Effector memory CD8-positive, alpha-beta T cell (primary cell): ENCODE data around the gene TWF2.

ENCODE experiments used
- ATAC-seq: fragments of 150-1000 bp; cut with Tn5 transposase; replicated peaks from 2 replicates; pipeline ENCODE4 v1.10.0; 2021; ENCODE audit warnings: mild to moderate bottlenecking, moderate library complexity
- DNase-seq, 3 experiments: peaks; one replicate each; pipeline ENCODE4 v3.0.0; 2021
- H3K27ac Mint-ChIP-seq, 2 donors: one replicate each; pipeline ENCODE4 v1.8.0; 2022; ENCODE audit warnings: mild to moderate bottlenecking in 2 of 2, mixed read lengths in 2 of 2, moderate library complexity in 2 of 2
- H3K27me3 Mint-ChIP-seq, 2 donors: one replicate each; pipeline ENCODE4 v1.8.0; 2022; ENCODE audit warnings: mixed read lengths in 2 of 2
- H3K36me3 Mint-ChIP-seq: one replicate; pipeline ENCODE4 v1.8.0; 2022; ENCODE audit warnings: mild to moderate bottlenecking, moderate library complexity, mixed read lengths; ENCODE audit not compliant: insufficient read depth
- H3K4me1 Mint-ChIP-seq, 2 donors: one replicate each; pipeline ENCODE4 v1.8.0; 2022; ENCODE audit warnings: low read depth in 2 of 2, mixed read lengths in 2 of 2
- H3K4me3 Mint-ChIP-seq, 2 donors: one replicate each; pipeline ENCODE4 v1.8.0; 2022; ENCODE audit warnings: mild to moderate bottlenecking in 2 of 2, mixed read lengths in 2 of 2, moderate library complexity in 2 of 2
- H3K9me3 Mint-ChIP-seq, 2 donors: one replicate each; pipeline ENCODE4 v1.8.0; 2022; ENCODE audit warnings: mixed read lengths in 2 of 2

The TWF2 gene

GRCh38 chr3:52230889-52231499 is 8.0 kb downstream of the TWF2 start:
- peaks cover 46% of the 10 kb centered on the region for H3K36me3 Mint-ChIP-seq
- no peak overlapping the region for H3K4me3 Mint-ChIP-seq
- DNase-seq (no peak), ATAC-seq (no peak)
- peaks cover 43 to 44% of the 10 kb centered on the region in 2 donors for H3K4me1 Mint-ChIP-seq
- peak overlapping the region; percentile 62 to 81 for H3K27ac Mint-ChIP-seq
- H3K27me3 Mint-ChIP-seq, result no peaks in the 10 kb centered on the region
- no peaks in the 10 kb centered on the region for H3K9me3 Mint-ChIP-seq

GRCh38 chr3:52230461-52230860 is 8.5 kb downstream of the TWF2 start:
- H3K9me3 Mint-ChIP-seq, result no peaks in the 10 kb centered on the region
- peak overlapping the region; percentile 72 to 79 for H3K27ac Mint-ChIP-seq
- H3K4me3 Mint-ChIP-seq, result peak overlapping the region in 1 of 2 donors; percentile 44
- H3K36me3 Mint-ChIP-seq, result peaks cover 46% of the 10 kb centered on the region
- ATAC-seq, result no peak
- H3K27me3 Mint-ChIP-seq, result no peaks in the 10 kb centered on the region
- peaks cover 43 to 44% of the 10 kb centered on the region in 2 donors for H3K4me1 Mint-ChIP-seq
- DNase-seq, result no peak

GRCh38 chr3:52229656-52230055 is 9.3 kb downstream of the TWF2 start:
- H3K9me3 Mint-ChIP-seq, result no peaks in the 10 kb centered on the region
- no peak for DNase-seq
- H3K4me1 Mint-ChIP-seq, result peaks cover 40 to 43% of the 10 kb centered on the region in 2 donors
- no peaks in the 10 kb centered on the region for H3K27me3 Mint-ChIP-seq
- H3K27ac Mint-ChIP-seq, result peak overlapping the region; percentile 72 to 79
- H3K36me3 Mint-ChIP-seq, result peaks cover 46% of the 10 kb centered on the region
- ATAC-seq, result no peak
- H3K4me3 Mint-ChIP-seq, result no peak overlapping the region

GRCh38 chr3:52228751-52229291 is 10.1 kb downstream of the TWF2 start:
- Mint-ChIP-seq H3K27me3 (no peaks in the 10 kb centered on the region), H3K4me3 (no peak overlapping the region), H3K27ac (no peak overlapping the region), H3K4me1 (peaks cover 31 to 45% of the 10 kb centered on the region in 2 donors), H3K36me3 (peaks cover 43% of the 10 kb centered on the region), H3K9me3 (no peaks in the 10 kb centered on the region)
- DNase-seq (no peak), ATAC-seq (no peak)

GRCh38 chr3:52228266-52228665 is 10.7 kb downstream of the TWF2 start:
- H3K36me3 Mint-ChIP-seq, result peaks cover 39% of the 10 kb centered on the region
- no peak overlapping the region for H3K4me3 Mint-ChIP-seq
- H3K27ac Mint-ChIP-seq, result no peak overlapping the region
- H3K27me3 Mint-ChIP-seq, result no peaks in the 10 kb centered on the region
- no peaks in the 10 kb centered on the region for H3K9me3 Mint-ChIP-seq
- DNase-seq, result no peak
- peaks cover 31 to 46% of the 10 kb centered on the region in 2 donors for H3K4me1 Mint-ChIP-seq
- ATAC-seq, result no peak

GRCh38 chr3:52227766-52228165 is 11.2 kb downstream of the TWF2 start:
- Mint-ChIP-seq H3K4me3 (no peak overlapping the region), H3K9me3 (no peaks in the 10 kb centered on the region), H3K27ac (no peak overlapping the region), H3K36me3 (peaks cover 42% of the 10 kb centered on the region), H3K27me3 (no peaks in the 10 kb centered on the region), H3K4me1 (peaks cover 31 to 49% of the 10 kb centered on the region in 2 donors)
- DNase-seq (no peak), ATAC-seq (no peak)

GRCh38 chr3:52227117-52227516 is 11.8 kb downstream of the TWF2 start:
- no peak for ATAC-seq
- DNase-seq, result no peak
- peak overlapping the region in 1 of 2 donors; percentile 89 for H3K27ac Mint-ChIP-seq
- peaks cover 38% of the 10 kb centered on the region for H3K36me3 Mint-ChIP-seq
- no peaks in the 10 kb centered on the region for H3K9me3 Mint-ChIP-seq
- peaks cover 30 to 51% of the 10 kb centered on the region in 2 donors for H3K4me1 Mint-ChIP-seq
- H3K27me3 Mint-ChIP-seq, result no peaks in the 10 kb centered on the region
- H3K4me3 Mint-ChIP-seq, result no peak overlapping the region

- Mint-ChIP-seq H3K4me3 (no peak overlapping the region), H3K36me3 (peaks cover 33% of the 10 kb centered on the region)
- ATAC-seq, result no peak
These were observed 12.6 kb downstream of the TWF2 start for GRCh38 chr3:52226229-52226817.

GRCh38 chr3:52225452-52226228 is 13.3 kb downstream of the TWF2 start, which contains the start of gene TLR9:
Gene TLR9 (minus strand): TSS chr3:52225645. CDS start chr3:52225529, 116 bp downstream.
- peak; percentile 38 for ATAC-seq
- Mint-ChIP-seq H3K4me1 (peaks cover 26 to 51% of the 10 kb centered on the region in 2 donors), H3K27me3 (no peaks in the 10 kb centered on the region)

More at GRCh38 chr3:52226229-52226817, 12.6 kb downstream of the TWF2 start:
- no peak for DNase-seq
- no peaks in the 10 kb centered on the region for H3K27me3 Mint-ChIP-seq
- peaks cover 26 to 50% of the 10 kb centered on the region in 2 donors for H3K4me1 Mint-ChIP-seq
- no peaks in the 10 kb centered on the region for H3K9me3 Mint-ChIP-seq
- H3K27ac Mint-ChIP-seq, result peak overlapping the region; percentile 89 to 94

GRCh38 chr3:52223449-52224408 is 15.2 kb downstream of the TWF2 start:
- Mint-ChIP-seq H3K27me3 (no peaks in the 10 kb centered on the region), H3K36me3 (peaks cover 15% of the 10 kb centered on the region), H3K4me3 (peak overlapping the region; percentile 13 to 85), H3K9me3 (no peaks in the 10 kb centered on the region), H3K4me1 (peaks cover 41 to 67% of the 10 kb centered on the region in 2 donors), H3K27ac (peak overlapping the region in 1 of 2 donors; percentile 89)
- DNase-seq (no peak), ATAC-seq (no peak)

More at GRCh38 chr3:52225452-52226228, 13.3 kb downstream of the TWF2 start, which contains the start of gene TLR9:
- H3K4me3 Mint-ChIP-seq, result peak within 1 kb of the TSS in 1 of 2 donors; percentile 85
- peak within 1 kb of the TSS; percentile 89 to 94 for H3K27ac Mint-ChIP-seq
- no peak for DNase-seq
- H3K36me3 Mint-ChIP-seq, result peaks cover 31% of the 10 kb centered on the region
- H3K9me3 Mint-ChIP-seq, result no peaks in the 10 kb centered on the region

- peak overlapping the region; percentile 58 to 89 for H3K27ac Mint-ChIP-seq
- peak overlapping the region; percentile 55 to 85 for H3K4me3 Mint-ChIP-seq
- H3K27me3 Mint-ChIP-seq, result no peaks in the 10 kb centered on the region
- H3K36me3 Mint-ChIP-seq, result peaks cover 9% of the 10 kb centered on the region
- ATAC-seq (no peak), DNase-seq (no peak)
- H3K4me1 Mint-ChIP-seq, result peaks cover 51 to 77% of the 10 kb centered on the region in 2 donors
- no peaks in the 10 kb centered on the region for H3K9me3 Mint-ChIP-seq
These were observed 16.4 kb downstream of the TWF2 start for GRCh38 chr3:52222319-52223221.
